ENCODE results near the gene PEX14. TPM values are rescaled to one million over a fixed set of nuclear protein-coding genes. Genes with fewer than 3 reads are reported as not detected.

Gene PEX14
- total and polyA plus RNA-seq, 9 of the 15 experiments (the other 6 are each of a cell fraction or from before 2014, with no cell fraction given) = 2.6 to 45.7 (median 22.7) TPM

GRCh38 chr1:10510520-10511493 is 36.1 kb downstream of the PEX14 start (continued):
- TF ChIP-seq NR2C1 (IDR thresholded peaks at IDR 0.05) = no peak
- TF ChIP-seq NR2C1 (tag; IDR thresholded peaks at IDR 0.05) = no peak
- no peak for TF ChIP-seq ZNF282 (CRISPR knock-in tag; IDR thresholded peaks at IDR 0.05)
- TF ChIP-seq BRD4 (IDR thresholded peaks at IDR 0.05) = 0 out of 2 replicates have a peak, but pooled peaks have one; percentile 30
- no peak for TF ChIP-seq ESRRA (IDR thresholded peaks at IDR 0.05; ENCODE audit: borderline replicate concordance, low read depth)
- TF ChIP-seq ZNF644 (tag; IDR thresholded peaks at IDR 0.05; ENCODE audit: low read depth) = peak; percentile 48; the same call in 1 of the 2 replicates
- TF ChIP-seq ARID4B (CRISPR knock-in tag; IDR thresholded peaks at IDR 0.05) = no peak; the same call in 1 of the 2 replicates
- no peak for TF ChIP-seq BCL6 (CRISPR knock-in tag; IDR thresholded peaks at IDR 0.05)
- TF ChIP-seq YY1 (IDR thresholded peaks at IDR 0.05; ENCODE audit: borderline replicate concordance in 1 of 3, control insufficient read depth in 1 of 3, extremely low read depth in 1 of 3, insufficient read depth in 3 of 3, insufficient read length in 1 of 3, insufficient replicate concordance in 2 of 3, low read depth in 1 of 3, low read length in 2 of 3) = peak in 1 of 3 experiments; percentile 31
- peak; percentile 63; the same call in 1 of the 2 replicates for TF ChIP-seq BHLHE40 (IDR thresholded peaks at IDR 0.05; ENCODE audit: low read length)
- TF ChIP-seq SMC3 (conservative IDR thresholded peaks at IDR 0.05; ENCODE audit: insufficient read depth, low read depth, low read length) = no peak
- no peak for TF ChIP-seq TAF15 (IDR thresholded peaks at IDR 0.05; ENCODE audit: low read depth, low read length)
- TF ChIP-seq SPI1 (IDR thresholded peaks at IDR 0.05; ENCODE audit: borderline replicate concordance, low read depth, low read length) = 0 out of 2 replicates have a peak, but pooled peaks have one; percentile 61
- TF ChIP-seq LEF1 (IDR thresholded peaks at IDR 0.05) = peak; percentile 90
- TF ChIP-seq SMARCE1 (IDR thresholded peaks at IDR 0.05) = peak; percentile 99
- TF ChIP-seq TOE1 (IDR thresholded peaks at IDR 0.05; ENCODE audit: borderline replicate concordance) = peak; percentile 62; the same call in 1 of the 2 replicates
- no peak for TF ChIP-seq TOE1 (CRISPR knock-in tag; IDR thresholded peaks at IDR 0.05; ENCODE audit: borderline replicate concordance, low read depth)
- no peak for TF ChIP-seq CHD2 (IDR thresholded peaks at IDR 0.05; ENCODE audit: low read depth, low read length)
- TF ChIP-seq XRCC5 (IDR thresholded peaks at IDR 0.05; ENCODE audit: low read depth, low read length) = no peak
- no peak for TF ChIP-seq POLR2AphosphoS2 (IDR thresholded peaks at IDR 0.05; ENCODE audit: low read length)
- TF ChIP-seq THAP7 (CRISPR knock-in tag; IDR thresholded peaks at IDR 0.05) = no peak
- no peak for TF ChIP-seq TFAP4 (CRISPR knock-in tag; IDR thresholded peaks at IDR 0.05; ENCODE audit: borderline replicate concordance)
